Keratinocyte (primary cell): ENCODE data around the gene CDC42SE2. TPM values are rescaled to one million over a fixed set of nuclear protein-coding genes. Genes with fewer than 3 reads are reported as not detected.

ENCODE experiments used
- DNase-seq: peaks from one replicate; pipeline ENCODE4 v3.0.0-alpha.2; 2011; ENCODE audit warnings: low read depth, missing footprints, low spot score
- FAIRE-seq: peaks from 2 replicates; lab custom pipeline; 2011; peaks lifted over from hg19 to GRCh38; lab: Jason Lieb, UNC
- H2AFZ ChIP-seq: 2 replicates; pipeline ENCODE4 v1.6.0; 2012; ENCODE audit warnings: low read length, control low read depth, inconsistent platforms; ENCODE audit not compliant: control insufficient read depth
- H3K27ac ChIP-seq: 2 replicates; pipeline ENCODE4 v1.5.1; 2011; ENCODE audit warnings: low read length; ENCODE audit not compliant: control insufficient read depth, insufficient read depth
- H3K27me3 ChIP-seq: 3 replicates; pipeline ENCODE4 v1.6.0; 2011; ENCODE audit warnings: low read length; ENCODE audit not compliant: control insufficient read depth, insufficient read depth; ENCODE audit errors: extremely low read depth
- H3K36me3 ChIP-seq, 2 experiments: 2 replicates in 1 of 2; 3 replicates in 1 of 2; pipeline ENCODE4 v1.5.1; 2011; ENCODE audit warnings: low read length in 2 of 2, mild to moderate bottlenecking in 1 of 2; ENCODE audit not compliant: control insufficient read depth in 2 of 2, insufficient read depth in 2 of 2; ENCODE audit errors: extremely low read depth in 1 of 2
- H3K4me1 ChIP-seq: 3 replicates; pipeline ENCODE4 v1.5.1; 2011; ENCODE audit warnings: low read length; ENCODE audit not compliant: control insufficient read depth, insufficient read depth; ENCODE audit errors: extremely low read depth
- H3K4me2 ChIP-seq: 3 replicates; pipeline ENCODE4 v1.6.0; 2011; ENCODE audit warnings: low read depth, low read length; ENCODE audit not compliant: control insufficient read depth, insufficient read depth; ENCODE audit errors: extremely low read depth
- H3K4me3 ChIP-seq, 3 experiments: fragments of 200-600 bp in 1 of 3; sonication (generic) in 1 of 3; 2 replicates in 2 of 3; 3 replicates in 1 of 3; pipeline ENCODE4 v1.5.1; 2011 to 2016; ENCODE audit warnings: low read length in 3 of 3, mild to moderate bottlenecking in 3 of 3, control low read depth in 2 of 3, inconsistent platforms in 1 of 3, low read depth in 1 of 3, mixed read lengths in 1 of 3, mixed run types in 1 of 3, moderate library complexity in 1 of 3; ENCODE audit not compliant: control insufficient read depth in 2 of 3, insufficient read depth in 2 of 3; ENCODE audit errors: extremely low read depth in 1 of 3
- H3K79me2 ChIP-seq: 2 replicates; pipeline ENCODE4 v1.6.0; 2012; ENCODE audit warnings: low read length; ENCODE audit not compliant: control insufficient read depth, insufficient read depth
- H3K9ac ChIP-seq: 3 replicates; pipeline ENCODE4 v1.6.0; 2011; ENCODE audit warnings: low read length; ENCODE audit not compliant: control insufficient read depth, insufficient read depth; ENCODE audit errors: extremely low read depth
- H3K9me1 ChIP-seq: 3 replicates; pipeline ENCODE4 v1.6.0; 2011; ENCODE audit warnings: low read length; ENCODE audit not compliant: control insufficient read depth, insufficient read depth; ENCODE audit errors: extremely low read depth
- H3K9me3 ChIP-seq: 2 replicates; pipeline ENCODE4 v1.5.1; 2012; ENCODE audit warnings: low read depth, low read length; ENCODE audit not compliant: control insufficient read depth
- H4K20me1 ChIP-seq: 3 replicates; pipeline ENCODE4 v1.6.0; 2011; ENCODE audit warnings: low read length; ENCODE audit not compliant: control insufficient read depth, insufficient read depth; ENCODE audit errors: extremely low read depth
- EZH2 ChIP-seq: IDR thresholded peaks from one replicate; pipeline ENCODE4 v1.6.1; 2012; ENCODE audit warnings: inconsistent platforms, mild to moderate bottlenecking, low read length, moderate library complexity
- dilution Hi-C: fragments of 300-500 bp; cut with MboI; formaldehyde crosslinking; loops from one replicate; pipeline ENCODE4 v1.7.0; 2020; ENCODE audit warnings: low sequenced_read_pairs; ENCODE audit not compliant: extremely low pct_ligation_motif_present
- polyA plus RNA-seq, 5 experiments: library from polyadenylated mRNA; depleted of rRNA in 3 of 5; stranded (reverse) in 3 of 5; stranded (forward) in 1 of 5; unstranded in 1 of 5; fragments of >200 nt; gene quantifications; 1 replicate in 1 of 5; 2 replicates in 3 of 5; 3 replicates in 1 of 5; pipeline versions ENCODE4 v1.2.1 to v1.2.3, GENCODE V29; 2011 to 2012; ENCODE audit warnings: missing spikeins in 2 of 5, low read depth in 1 of 5, low replicate concordance in 1 of 5
- TF ChIP-seq, protein P1 (sequence below), 3 experiments: IDR thresholded peaks in 1 of 3; conservative IDR thresholded peaks in 1 of 3; optimal IDR thresholded peaks in 1 of 3; 2 replicates in 2 of 3; 3 replicates in 1 of 3; pipeline versions ENCODE3 to v1.5.1; 2011; ENCODE audit warnings: low read length in 3 of 3, mild to moderate bottlenecking in 3 of 3, moderate library complexity in 2 of 3, control low read depth in 1 of 3, inconsistent platforms in 1 of 3; ENCODE audit not compliant: insufficient read depth in 2 of 3; ENCODE audit errors: extremely low read depth in 1 of 3

The CDC42SE2 gene
- polyA plus RNA-seq, 1 donor (not counting 4 experiments of a cell fraction or from before 2014, with no cell fraction given): 32.5 TPM

GRCh38 chr5:131423056-131423455 lies 159.2 kb downstream of the CDC42SE2 start:
- dilution Hi-C loops: no loop called here
- no peak for TF ChIP-seq EZH2
- TF ChIP-seq, protein P1, sequence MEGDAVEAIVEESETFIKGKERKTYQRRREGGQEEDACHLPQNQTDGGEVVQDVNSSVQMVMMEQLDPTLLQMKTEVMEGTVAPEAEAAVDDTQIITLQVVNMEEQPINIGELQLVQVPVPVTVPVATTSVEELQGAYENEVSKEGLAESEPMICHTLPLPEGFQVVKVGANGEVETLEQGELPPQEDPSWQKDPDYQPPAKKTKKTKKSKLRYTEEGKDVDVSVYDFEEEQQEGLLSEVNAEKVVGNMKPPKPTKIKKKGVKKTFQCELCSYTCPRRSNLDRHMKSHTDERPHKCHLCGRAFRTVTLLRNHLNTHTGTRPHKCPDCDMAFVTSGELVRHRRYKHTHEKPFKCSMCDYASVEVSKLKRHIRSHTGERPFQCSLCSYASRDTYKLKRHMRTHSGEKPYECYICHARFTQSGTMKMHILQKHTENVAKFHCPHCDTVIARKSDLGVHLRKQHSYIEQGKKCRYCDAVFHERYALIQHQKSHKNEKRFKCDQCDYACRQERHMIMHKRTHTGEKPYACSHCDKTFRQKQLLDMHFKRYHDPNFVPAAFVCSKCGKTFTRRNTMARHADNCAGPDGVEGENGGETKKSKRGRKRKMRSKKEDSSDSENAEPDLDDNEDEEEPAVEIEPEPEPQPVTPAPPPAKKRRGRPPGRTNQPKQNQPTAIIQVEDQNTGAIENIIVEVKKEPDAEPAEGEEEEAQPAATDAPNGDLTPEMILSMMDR (optimal IDR thresholded peaks at IDR 0.05 in 1 of 3, IDR thresholded peaks at IDR 0.05 in 1 of 3, conservative IDR thresholded peaks at IDR 0.05 in 1 of 3; ENCODE audit: extremely low read depth in 1 of 3, insufficient read depth in 2 of 3, low read length in 3 of 3): peak in 1 of 3 experiments; percentile 19
- Histone ChIP-seq H4K20me1 (no peaks in the 10 kb centered on the region), H3K4me3 (no peak overlapping the region), H3K36me3 (peaks cover 0 to 6% of the 10 kb centered on the region in 2 experiments), H3K9ac (no peak overlapping the region), H3K4me1 (no peaks in the 10 kb centered on the region), H3K9me1 (no peaks in the 10 kb centered on the region), H3K9me3 (no peaks in the 10 kb centered on the region), H3K27me3 (no peaks in the 10 kb centered on the region), H3K27ac (no peak overlapping the region), H3K79me2 (no peaks in the 10 kb centered on the region), H3K4me2 (no peak overlapping the region), H2AFZ (no peak overlapping the region)
- FAIRE-seq: no peak
- DNase-seq: no peak

GRCh38 chr5:131426011-131426410 lies 162.2 kb downstream of the CDC42SE2 start:
- no peak overlapping the region for H3K27ac ChIP-seq
- no peak overlapping the region for H3K9ac ChIP-seq
- no peaks in the 10 kb centered on the region for H3K79me2 ChIP-seq
- no peak for FAIRE-seq
- H2AFZ ChIP-seq: no peak overlapping the region
- no peak overlapping the region for H3K4me3 ChIP-seq
- H3K36me3 ChIP-seq: peaks cover 3 to 12% of the 10 kb centered on the region in 2 experiments
- no peaks in the 10 kb centered on the region for H4K20me1 ChIP-seq
- H3K9me1 ChIP-seq: no peaks in the 10 kb centered on the region
- dilution Hi-C loops: no loop called here
- H3K4me2 ChIP-seq: no peak overlapping the region
- H3K9me3 ChIP-seq: no peaks in the 10 kb centered on the region
- H3K4me1 ChIP-seq: no peaks in the 10 kb centered on the region
- no peak for TF ChIP-seq EZH2
- TF ChIP-seq, protein P1 (optimal IDR thresholded peaks at IDR 0.05 in 1 of 3, IDR thresholded peaks at IDR 0.05 in 1 of 3, conservative IDR thresholded peaks at IDR 0.05 in 1 of 3; ENCODE audit: extremely low read depth in 1 of 3, insufficient read depth in 2 of 3, low read length in 3 of 3): no peak
- H3K27me3 ChIP-seq: no peaks in the 10 kb centered on the region
- no peak for DNase-seq
